ENCODE data around the gene NCAPG2.

Gene NCAPG2

DNA sequence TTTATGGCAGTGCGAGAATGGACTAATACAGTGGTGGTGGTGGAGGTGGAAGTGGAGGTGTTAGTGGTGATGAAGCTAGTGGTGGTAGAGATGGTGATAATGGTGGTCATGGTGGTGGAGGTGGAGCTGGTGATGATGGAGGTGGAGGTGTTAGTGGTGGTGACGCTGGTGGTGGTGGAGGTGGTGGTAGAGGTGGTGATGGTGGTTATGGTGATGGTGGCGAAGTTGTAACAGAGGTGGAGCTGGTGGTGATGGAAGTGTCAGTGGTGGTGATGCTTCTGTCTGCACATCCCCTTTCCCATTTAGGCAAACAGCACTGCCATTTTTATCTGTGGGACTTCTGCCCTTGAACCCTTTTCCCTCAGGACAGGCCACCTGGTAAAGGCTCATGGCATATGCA lies 109.5 kb downstream of the NCAPG2 start:
- DNase-seq (ENCODE audit: low spot score), result no peak

GRCh38 chr7:158592541-158592940 lies 112.1 kb downstream of the NCAPG2 start:
- no peak for DNase-seq (ENCODE audit: low spot score)

- DNase-seq (ENCODE audit: low spot score), result no peak
These were observed 112.7 kb downstream of the NCAPG2 start for GRCh38 chr7:158591944-158592343.

DNA sequence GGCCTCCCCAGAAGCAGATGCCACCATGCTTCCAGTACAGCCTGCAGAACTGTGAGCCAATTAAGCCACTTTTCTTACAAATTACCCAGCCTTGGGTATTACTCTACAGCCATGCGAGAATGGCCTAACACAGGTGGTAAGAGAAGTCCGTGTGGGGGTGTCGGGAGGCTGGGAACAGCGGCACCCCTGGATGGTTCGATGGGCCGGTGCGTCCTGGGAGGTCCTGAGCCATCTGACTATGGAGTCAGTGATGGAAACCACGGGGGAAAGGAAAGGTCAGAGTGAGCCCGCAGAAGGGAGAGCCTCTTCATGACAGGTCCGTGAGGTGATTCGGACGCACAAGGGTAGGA lies 114.4 kb downstream of the NCAPG2 start:
- no peak for DNase-seq (ENCODE audit: low spot score)

DNA sequence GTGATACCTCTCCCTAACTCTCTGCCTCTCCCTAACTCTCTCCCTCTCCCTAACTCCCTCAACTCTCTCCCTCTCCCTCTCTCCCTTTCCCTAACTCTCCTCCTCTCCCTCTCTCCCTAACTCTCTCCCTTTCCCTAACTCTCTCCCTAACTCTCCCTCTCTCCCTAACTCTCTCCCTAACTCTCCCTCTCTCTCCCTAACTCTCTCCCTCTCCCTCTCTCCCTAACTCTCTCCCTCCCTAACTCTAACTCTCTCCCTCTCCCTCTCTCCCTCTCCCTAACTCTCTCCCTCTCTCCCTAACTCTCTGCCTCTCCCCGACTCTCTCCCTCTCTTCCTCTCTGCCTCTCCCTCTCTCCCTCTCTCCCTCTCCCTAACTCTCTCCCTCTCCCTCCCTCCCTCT lies 115.0 kb downstream of the NCAPG2 start:
- DNase-seq (ENCODE audit: low spot score), result no peak

DNA sequence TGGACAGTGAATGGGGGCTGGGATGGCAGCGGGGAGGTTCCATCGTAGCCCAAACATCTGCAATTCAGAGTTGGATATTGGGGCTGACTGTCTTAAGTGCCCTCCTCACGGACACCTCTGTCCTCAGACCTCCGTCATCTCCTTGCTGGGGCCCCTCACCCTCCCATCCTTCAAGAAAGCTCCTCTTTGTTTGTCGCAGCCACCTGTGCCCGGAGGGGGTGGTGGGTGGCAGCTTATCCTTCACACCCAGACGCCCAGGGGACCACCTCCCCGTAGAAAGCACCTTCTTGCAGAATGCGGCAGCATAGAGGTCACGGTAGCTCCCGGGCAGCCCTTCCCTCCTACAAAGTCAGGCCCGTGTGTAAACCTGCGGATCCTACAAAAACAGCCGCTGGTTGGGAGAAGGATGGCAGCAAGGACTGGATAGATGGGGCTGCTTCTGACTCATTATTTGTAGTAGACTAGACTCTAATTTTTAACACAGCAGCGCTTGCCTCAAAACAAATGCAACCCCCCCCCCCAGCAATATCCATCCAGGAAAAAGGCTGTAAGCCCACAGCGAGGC lies 115.6 kb downstream of the NCAPG2 start:
- no peak for DNase-seq (ENCODE audit: low spot score)

- DNase-seq (ENCODE audit: low spot score), result no peak
These were observed 116.3 kb downstream of the NCAPG2 start for GRCh38 chr7:158588085-158588877.

DNA sequence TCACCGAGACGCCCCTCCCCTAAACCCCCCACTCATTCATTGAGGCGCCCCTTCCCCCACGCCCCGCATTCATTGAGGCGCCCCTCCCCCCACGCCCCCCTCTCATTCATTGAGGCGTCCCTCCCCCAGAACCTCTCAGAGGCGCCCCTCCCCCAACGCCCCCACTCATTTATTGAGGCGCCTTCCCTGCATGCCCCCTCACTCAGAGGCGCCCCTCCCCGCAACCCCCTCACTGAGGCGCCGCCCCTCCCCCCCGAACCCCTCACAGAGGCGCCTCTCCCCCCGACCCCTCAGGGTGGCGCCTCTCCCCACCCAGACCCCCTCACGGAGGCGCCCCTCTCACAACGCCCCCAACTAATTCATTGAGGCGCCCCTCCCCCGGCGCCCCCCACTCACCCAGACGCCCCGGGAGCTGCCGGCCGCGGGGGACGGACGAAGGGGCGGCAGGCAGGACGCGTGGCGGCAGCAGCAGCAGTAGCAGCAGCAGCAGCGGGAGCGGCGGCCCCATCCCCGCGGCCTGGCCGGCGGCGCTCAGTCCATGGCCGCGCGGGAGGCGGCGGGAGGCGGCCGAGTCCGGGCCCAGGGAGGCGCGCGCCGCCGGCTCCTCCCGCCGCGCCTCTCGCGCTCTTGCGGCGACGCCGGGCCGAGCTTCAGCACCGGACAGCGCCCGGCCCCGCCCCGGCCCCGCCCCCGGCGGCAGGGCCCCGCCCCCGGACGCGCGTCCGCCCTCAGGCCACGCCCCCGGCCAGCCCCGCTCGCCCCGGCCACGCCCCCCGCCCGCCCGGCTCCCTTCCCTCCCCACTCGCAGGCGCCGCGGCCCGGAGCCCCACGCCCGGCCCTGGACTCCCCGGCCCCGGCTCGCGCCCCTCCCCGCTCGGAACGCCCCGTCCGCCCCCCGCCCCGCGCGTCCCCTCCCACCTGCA lies 117.2 kb downstream of the NCAPG2 start, which contains the start of gene PTPRN2:
PTPRN2 (minus strand) TSS at position 662 of the 923 bp plus-strand sequence.
- peak; percentile 3 for DNase-seq (ENCODE audit: low spot score)

DNA sequence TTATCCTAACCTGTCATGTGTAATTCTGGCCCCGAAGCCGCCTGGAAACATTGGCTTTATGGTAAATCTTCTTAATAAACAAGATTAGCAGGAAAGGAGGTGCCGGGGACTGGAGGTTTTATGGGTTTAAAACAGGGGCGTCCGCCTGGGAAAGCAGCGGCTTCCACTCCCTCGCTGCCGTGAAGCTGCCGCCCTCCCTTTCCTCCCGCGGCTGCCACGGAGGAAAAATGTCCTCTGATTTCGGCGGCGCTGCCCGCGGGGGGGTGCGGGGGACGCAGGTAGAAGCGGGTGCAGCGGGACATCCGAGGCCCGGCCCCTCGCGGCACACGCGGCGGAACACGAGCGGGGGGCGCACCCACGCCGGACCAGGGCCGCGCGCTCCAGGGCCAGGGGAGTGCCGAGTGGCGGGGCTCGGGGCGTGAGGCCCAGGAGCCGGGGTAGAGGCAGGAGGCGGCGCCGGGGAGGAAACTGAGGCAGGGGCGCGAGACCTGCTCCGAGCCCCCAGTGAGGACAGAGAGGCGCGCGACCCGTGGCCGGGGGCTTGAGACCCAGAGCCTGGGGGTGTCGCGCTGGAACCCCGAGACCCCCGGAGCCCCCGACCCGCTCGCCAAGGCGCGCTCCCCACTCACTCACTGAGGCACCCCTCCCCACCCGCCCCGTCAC lies 118.0 kb downstream of the NCAPG2 start:
- no peak for DNase-seq (ENCODE audit: low spot score)

- DNase-seq (ENCODE audit: low spot score), result no peak
These were observed 118.7 kb downstream of the NCAPG2 start for GRCh38 chr7:158585721-158586498.

- no peak for DNase-seq (ENCODE audit: low spot score)
These were observed 120.2 kb downstream of the NCAPG2 start for GRCh38 chr7:158584407-158584806.

- no peak for DNase-seq (ENCODE audit: low spot score)
These were observed 120.8 kb downstream of the NCAPG2 start for GRCh38 chr7:158583810-158584209.

- no peak for DNase-seq (ENCODE audit: low spot score)
These were observed 121.5 kb downstream of the NCAPG2 start for GRCh38 chr7:158583143-158583542.

DNA sequence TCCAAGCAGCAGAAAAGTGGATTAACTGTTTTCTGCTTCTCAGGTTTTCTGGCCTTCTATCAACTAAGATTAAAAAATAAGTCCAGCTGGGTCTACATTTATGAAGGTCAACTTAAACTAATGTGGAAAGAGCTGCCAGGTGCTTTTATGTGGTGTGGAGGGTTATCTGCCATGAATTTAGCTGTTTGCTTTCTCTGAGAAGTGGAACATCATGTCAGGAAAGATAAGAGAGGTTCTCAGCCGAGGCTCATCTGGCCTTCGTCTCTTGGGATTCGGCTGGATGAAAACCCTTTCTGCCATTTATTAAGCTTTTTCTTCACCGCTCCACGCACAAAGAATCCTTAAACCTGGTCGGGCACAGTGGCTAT lies 122.5 kb downstream of the NCAPG2 start:
- no peak for DNase-seq (ENCODE audit: low spot score)

- no peak for DNase-seq (ENCODE audit: low spot score)
These were observed 123.0 kb downstream of the NCAPG2 start for GRCh38 chr7:158581440-158582088.

Measured in CD4-positive, alpha-beta T cell treated with Interleukin-15 for 4 hours (primary cell).